GM23338 (cell line): Measurements from ENCODE around the gene CTRB1. TPM values are rescaled to one million over a fixed set of nuclear protein-coding genes. Genes with fewer than 3 reads are reported as not detected.
A peak's percentile ranks its signal among the peaks of the same experiment; 100 is the strongest.

Experiments
- ATAC-seq: fragments of 200-7000 bp; cut with Tn5 transposase; 3 replicates; pipeline ENCODE4 v1.9.1; 2020
- DNase-seq: peaks from one replicate; pipeline ENCODE4 v3.0.0-alpha.2; 2015; ENCODE audit warnings: low spot score
- H2AFZ ChIP-seq: fragments of 200-600 bp; sonication (generic); 2 replicates; pipeline ENCODE4 v1.8.0; 2016; ENCODE audit warnings: antibody characterized with exemption, mild to moderate bottlenecking, moderate library complexity
- H3F3A ChIP-seq: fragments of 200-600 bp; sonication (generic); replicated peaks from 2 replicates; pipeline ENCODE4 v1.8.0; 2017; ENCODE audit warnings: antibody characterized with exemption, mixed run types, low read depth
- H3K27ac ChIP-seq: fragments of 200-600 bp; sonication (generic); 2 replicates; pipeline ENCODE4 v1.6.1; 2016; ENCODE audit warnings: low read depth
- H3K27me3 ChIP-seq: fragments of 200-600 bp; sonication (generic); 2 replicates; pipeline ENCODE4 v1.8.0; 2016; ENCODE audit warnings: mild to moderate bottlenecking, mixed run types, moderate library complexity; ENCODE audit not compliant: insufficient read depth
- H3K36me3 ChIP-seq: fragments of 200-600 bp; sonication (generic); 2 replicates; pipeline ENCODE4 v1.8.0; 2016; ENCODE audit warnings: mild to moderate bottlenecking; ENCODE audit not compliant: insufficient read depth
- H3K4me1 ChIP-seq: fragments of 200-600 bp; sonication (generic); 2 replicates; pipeline ENCODE4 v1.8.0; 2016; ENCODE audit warnings: mild to moderate bottlenecking, moderate library complexity; ENCODE audit not compliant: insufficient read depth
- H3K4me2 ChIP-seq: fragments of 200-600 bp; sonication (generic); 2 replicates; pipeline ENCODE4 v1.7.1; 2017; ENCODE audit warnings: mixed run types
- H3K4me3 ChIP-seq: fragments of 200-600 bp; sonication (generic); 2 replicates; pipeline ENCODE4 v1.6.1; 2016; ENCODE audit warnings: mixed run types
- H3K79me2 ChIP-seq: fragments of 200-600 bp; sonication (generic); replicated peaks from 2 replicates; pipeline ENCODE4 v1.8.0; 2017; ENCODE audit warnings: mild to moderate bottlenecking; ENCODE audit not compliant: insufficient read depth
- H3K9me2 ChIP-seq: fragments of 200-600 bp; sonication (generic); 2 replicates; pipeline ENCODE4 v1.8.0; 2017; ENCODE audit not compliant: insufficient read depth
- H4K20me1 ChIP-seq: fragments of 200-600 bp; sonication (generic); replicated peaks from 2 replicates; pipeline ENCODE4 v1.8.0; 2017; ENCODE audit warnings: mild to moderate bottlenecking; ENCODE audit not compliant: insufficient read depth
- H3K27ac Mint-ChIP-seq: 2 replicates; pipeline ENCODE4 v1.8.0; 2020; ENCODE audit warnings: inconsistent platforms, mild to moderate bottlenecking, moderate library complexity, mixed read lengths
- H3K27me3 Mint-ChIP-seq: 3 replicates; pipeline ENCODE4 v1.8.0; 2022; ENCODE audit warnings: low read depth, mild to moderate bottlenecking, moderate library complexity, mixed read lengths, inconsistent platforms; ENCODE audit not compliant: insufficient read depth, poor library complexity
- H3K36me3 Mint-ChIP-seq: 3 replicates; pipeline ENCODE4 v1.8.0; 2021; ENCODE audit warnings: low read depth, mild to moderate bottlenecking, inconsistent platforms, moderate library complexity, mixed read lengths
- H3K4me1 Mint-ChIP-seq: 3 replicates; pipeline ENCODE4 v1.8.0; 2020; ENCODE audit warnings: mild to moderate bottlenecking, inconsistent platforms, mixed read lengths
- H3K4me3 Mint-ChIP-seq: 3 replicates; pipeline ENCODE4 v1.8.0; 2021; ENCODE audit warnings: moderate library complexity, mild to moderate bottlenecking, inconsistent platforms, mixed read lengths
- H3K9me3 Mint-ChIP-seq: 3 replicates; pipeline ENCODE4 v1.8.0; 2020; ENCODE audit warnings: moderate library complexity, mild to moderate bottlenecking, inconsistent platforms, mixed read lengths
- CTCF ChIP-seq, 2 experiments: fragments of 200-600 bp in 1 of 2; sonication (generic) in 1 of 2; conservative IDR thresholded peaks; 2 replicates each; pipeline versions ENCODE4 v1.5.1 to v1.6.1; 2016 to 2017; ENCODE audit warnings: antibody characterized with exemption in 2 of 2, low read depth in 2 of 2, mild to moderate bottlenecking in 2 of 2, moderate library complexity in 1 of 2
- ETS1 ChIP-seq: IDR thresholded peaks from 2 replicates; pipeline ENCODE4 v1.6.1; 2016; ENCODE audit warnings: antibody characterized with exemption
- EZH2 ChIP-seq: fragments of 200-600 bp; sonication (generic); IDR thresholded peaks from one replicate; pipeline ENCODE4 v1.8.0; 2017; ENCODE audit warnings: antibody characterized with exemption, mild to moderate bottlenecking, low read depth; ENCODE audit not compliant: unreplicated experiment
- EZH2phosphoT487 ChIP-seq: fragments of 200-600 bp; sonication (generic); IDR thresholded peaks from one replicate; pipeline ENCODE4 v1.8.1; 2018; ENCODE audit warnings: antibody characterized with exemption; ENCODE audit not compliant: unreplicated experiment
- STAT1 ChIP-seq: IDR thresholded peaks from one replicate; pipeline ENCODE4 v1.6.1; 2016; ENCODE audit warnings: antibody characterized with exemption; ENCODE audit not compliant: unreplicated experiment
- ZNF462 ChIP-seq: fragments of 250-450 bp; sonication (Bioruptor Pico); IDR thresholded peaks from 2 replicates; pipeline ENCODE4 v1.5.0; 2020; ENCODE audit warnings: mild to moderate bottlenecking, moderate library complexity
- polyA plus RNA-seq: library from polyadenylated mRNA; unstranded; fragments of >200 nt; fragmentation: Nextera tagmentation; extraction: Ambion mirVana; gene quantifications from 2 replicates; pipeline ENCODE4 v1.2.1, GENCODE V29; 2016
- total RNA-seq: library from RNA; depleted of rRNA; stranded (reverse); fragments of >200 nt; shearing (Covaris generic); gene quantifications from 2 replicates; pipeline ENCODE4 v1.2.3, GENCODE V29; 2014

The CTRB1 gene
- total and polyA plus RNA-seq, 2 experiments from 2014 or later: not detected

DNA sequence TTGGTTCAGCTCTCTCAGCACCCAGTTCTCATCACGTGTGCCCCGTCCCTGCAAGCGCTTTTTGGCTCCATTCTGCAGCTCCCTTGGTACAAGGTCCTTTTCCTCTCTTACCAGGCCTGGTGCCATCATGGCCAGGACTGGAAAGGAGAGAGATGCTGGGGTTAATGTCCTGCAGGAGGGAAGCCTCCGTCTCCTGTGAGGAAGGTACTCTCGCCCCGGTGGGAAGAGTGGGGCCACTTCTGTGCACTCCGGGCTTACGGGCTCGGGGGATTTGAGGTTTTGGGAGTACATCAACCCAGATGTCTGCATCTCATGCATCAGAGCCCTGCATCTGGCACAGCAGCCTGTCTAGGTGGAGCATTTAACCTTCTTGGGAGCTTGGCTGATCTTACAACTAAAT, 22.0 kb upstream of the CTRB1 start:
- no peaks in the 10 kb centered on the region for H3K79me2 ChIP-seq

DNA sequence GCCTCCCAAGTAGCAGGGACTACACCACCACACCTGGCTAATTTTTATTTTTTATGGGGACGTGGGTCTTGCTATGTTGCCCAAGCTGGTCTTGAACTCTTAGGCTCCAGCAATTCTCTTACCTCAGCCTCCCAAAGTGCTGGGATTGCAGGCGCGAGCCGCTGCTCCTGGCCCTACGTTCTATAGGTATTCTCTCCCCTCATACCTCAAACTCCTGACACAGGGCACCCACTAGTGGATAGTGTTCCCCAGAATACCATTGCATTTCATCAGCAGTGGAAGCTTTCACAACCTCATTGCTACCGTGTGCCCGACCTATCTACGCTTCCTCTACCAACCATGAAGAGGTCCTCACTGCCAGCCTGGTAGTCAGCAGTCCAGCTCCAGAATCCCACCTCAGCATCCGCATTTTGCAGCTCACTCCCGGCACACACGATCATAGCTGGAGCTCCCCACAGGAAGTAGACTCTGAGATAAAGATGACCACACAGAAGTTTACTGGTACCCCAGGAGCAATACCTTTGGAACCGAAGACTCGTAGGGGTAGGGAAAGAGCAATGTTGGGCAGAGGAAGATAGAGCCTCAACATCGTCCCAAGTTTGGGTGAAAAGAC, 21.2 kb upstream of the CTRB1 start:
- H3K36me3 ChIP-seq: no peaks in the 10 kb centered on the region
- Mint-ChIP-seq H3K27ac (no peak overlapping the region), H3K4me3 (no peak overlapping the region), H3K36me3 (no peaks in the 10 kb centered on the region), H3K27me3 (peaks cover 11% of the 10 kb centered on the region), H3K9me3 (no peaks in the 10 kb centered on the region; the same call in 2 of the 3 replicates), H3K4me1 (peaks cover 9% of the 10 kb centered on the region)
- TF ChIP-seq CTCF (conservative IDR thresholded peaks at IDR 0.05; ENCODE audit: low read depth in 2 of 2): peak in 1 of 2 experiments; percentile 8; a peak in 1 of 4 replicates
- TF ChIP-seq EZH2: no peak
- no peaks in the 10 kb centered on the region for H3K27me3 ChIP-seq
- H3K4me3 ChIP-seq: no peak overlapping the region
- H3F3A ChIP-seq: 0 out of 2 replicates have a peak, but pooled peaks cover 4% of the 10 kb centered on the region
- ATAC-seq (no peak), DNase-seq (peak; percentile 27)
- H3K27ac ChIP-seq: no peak overlapping the region
- H3K4me1 ChIP-seq: peaks cover 8% of the 10 kb centered on the region; the same call in 1 of the 2 replicates
- no peaks in the 10 kb centered on the region for H3K9me2 ChIP-seq
- no peaks in the 10 kb centered on the region for H3K79me2 ChIP-seq
- H2AFZ ChIP-seq: peak overlapping the region; percentile 88
- no peaks in the 10 kb centered on the region for H4K20me1 ChIP-seq
- no peak overlapping the region for H3K4me2 ChIP-seq

More for the DNA sequence above, 22.0 kb upstream of the CTRB1 start:
- 0 out of 2 replicates have a peak, but pooled peaks cover 4% of the 10 kb centered on the region for H3F3A ChIP-seq
- peaks cover 8% of the 10 kb centered on the region; the same call in 1 of the 2 replicates for H3K4me1 ChIP-seq
- Mint-ChIP-seq H3K36me3 (no peaks in the 10 kb centered on the region), H3K4me3 (no peak overlapping the region), H3K4me1 (peaks cover 9% of the 10 kb centered on the region), H3K27me3 (peaks cover 11% of the 10 kb centered on the region), H3K27ac (no peak overlapping the region), H3K9me3 (no peaks in the 10 kb centered on the region; the same call in 2 of the 3 replicates)
- TF ChIP-seq STAT1 (no peak), EZH2phosphoT487 (no peak), ETS1 (no peak)
- H3K4me3 ChIP-seq: no peak overlapping the region
- H3K36me3 ChIP-seq: no peaks in the 10 kb centered on the region
- DNase-seq (no peak), ATAC-seq (no peak)
- no peaks in the 10 kb centered on the region for H3K27me3 ChIP-seq
- no peaks in the 10 kb centered on the region for H4K20me1 ChIP-seq
- H3K4me2 ChIP-seq: no peak overlapping the region
- peak overlapping the region; percentile 63 for H2AFZ ChIP-seq
- H3K9me2 ChIP-seq: no peaks in the 10 kb centered on the region
- H3K27ac ChIP-seq: no peak overlapping the region

DNA sequence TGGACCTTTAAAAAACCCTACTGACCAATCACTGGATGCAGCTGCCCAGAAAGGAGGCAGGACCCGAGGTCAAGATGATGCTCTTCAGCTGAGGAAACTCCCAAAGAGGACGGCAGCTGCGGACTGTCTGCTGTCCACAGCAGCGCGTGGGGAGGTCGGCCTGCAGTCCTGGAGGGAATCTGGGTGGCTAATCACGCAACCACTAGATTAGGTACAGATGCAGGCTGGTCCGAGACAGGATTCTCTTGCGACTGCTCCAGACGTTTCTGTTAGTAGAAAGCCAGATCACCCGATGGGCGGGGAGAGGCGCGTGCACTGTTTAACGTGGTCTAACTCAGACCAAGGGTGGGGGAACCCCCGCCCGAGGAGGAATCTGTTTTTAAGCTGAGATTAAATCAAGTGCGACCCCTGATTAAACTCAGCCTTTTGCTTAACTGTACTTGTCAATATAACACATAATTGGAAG, 20.6 kb upstream of the CTRB1 start:
- Mint-ChIP-seq H3K4me1 (peaks cover 10% of the 10 kb centered on the region), H3K27ac (no peak overlapping the region), H3K9me3 (no peaks in the 10 kb centered on the region; the same call in 2 of the 3 replicates), H3K4me3 (no peak overlapping the region; the same call in 2 of the 3 replicates), H3K36me3 (no peaks in the 10 kb centered on the region), H3K27me3 (peaks cover 15% of the 10 kb centered on the region)
- H3F3A ChIP-seq: 0 out of 2 replicates have a peak, but pooled peaks cover 7% of the 10 kb centered on the region
- DNase-seq (no peak), ATAC-seq (no peak)
- peak overlapping the region; percentile 88 for H2AFZ ChIP-seq
- H3K4me2 ChIP-seq: no peak overlapping the region
- no peaks in the 10 kb centered on the region for H3K27me3 ChIP-seq
- H3K9me2 ChIP-seq: no peaks in the 10 kb centered on the region
- H4K20me1 ChIP-seq: no peaks in the 10 kb centered on the region
- no peak overlapping the region for H3K27ac ChIP-seq
- no peaks in the 10 kb centered on the region for H3K79me2 ChIP-seq
- H3K4me3 ChIP-seq: no peak overlapping the region
- peaks cover 8% of the 10 kb centered on the region; the same call in 1 of the 2 replicates for H3K4me1 ChIP-seq
- H3K36me3 ChIP-seq: no peaks in the 10 kb centered on the region
- no peak for TF ChIP-seq ZNF462
